Measurements from ENCODE around the gene GUCD1.

DNA sequence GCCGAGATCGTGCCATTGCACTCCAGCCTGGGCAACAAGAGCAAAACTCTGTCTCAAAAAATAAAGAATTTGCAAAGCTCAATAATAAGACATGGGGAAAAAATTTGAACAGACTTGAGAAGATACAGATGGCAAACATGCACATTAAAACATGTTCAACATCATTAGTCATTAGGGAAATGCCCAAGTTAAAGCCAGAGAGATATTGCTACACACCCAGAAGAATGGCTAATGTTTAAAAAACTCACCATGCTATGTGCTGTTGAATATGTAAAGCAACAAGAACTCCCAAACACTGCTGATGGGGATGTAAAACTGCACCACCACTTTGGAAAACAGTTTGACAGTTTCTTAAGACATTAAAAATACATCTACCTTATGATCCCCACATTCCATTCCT, 25.3 kb upstream of the GUCD1 start:
- TF ChIP-seq POLR2AphosphoS5 (IDR thresholded peaks at IDR 0.05; ENCODE audit: low read depth, low read length) = no peak
- TF ChIP-seq POLR2A (IDR thresholded peaks at IDR 0.05; ENCODE audit: low read depth, low read length) = no peak
- no peak for TF ChIP-seq SPI1 (IDR thresholded peaks at IDR 0.05; ENCODE audit: low read depth, low read length)

Data from GM12891 (cell line).